ENCODE results near the gene PDZRN3.

Gene PDZRN3

GRCh38 chr3:73379465-73379864 is 245.3 kb downstream of the PDZRN3 start:
- no peak for DNase-seq

DNA sequence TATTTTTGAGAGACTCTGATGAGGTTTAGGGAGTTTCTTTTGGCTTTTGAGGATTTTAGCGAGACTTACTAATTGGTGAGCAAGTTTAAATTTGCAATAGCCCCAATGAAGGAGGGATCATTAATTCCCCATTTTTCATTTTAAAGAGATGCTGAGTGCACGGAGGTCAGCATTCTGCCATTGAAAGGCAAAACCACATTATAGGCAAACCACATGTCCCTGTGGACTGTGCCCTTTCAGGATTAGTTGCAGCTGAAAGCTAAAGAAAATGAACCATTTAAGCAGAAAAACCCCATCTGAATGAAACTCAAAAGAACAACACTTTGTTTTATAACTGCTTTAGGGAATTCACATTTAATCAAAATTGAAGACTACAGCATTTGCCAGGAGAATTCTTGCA is 246.5 kb downstream of the PDZRN3 start:
- no peak for DNase-seq

DNA sequence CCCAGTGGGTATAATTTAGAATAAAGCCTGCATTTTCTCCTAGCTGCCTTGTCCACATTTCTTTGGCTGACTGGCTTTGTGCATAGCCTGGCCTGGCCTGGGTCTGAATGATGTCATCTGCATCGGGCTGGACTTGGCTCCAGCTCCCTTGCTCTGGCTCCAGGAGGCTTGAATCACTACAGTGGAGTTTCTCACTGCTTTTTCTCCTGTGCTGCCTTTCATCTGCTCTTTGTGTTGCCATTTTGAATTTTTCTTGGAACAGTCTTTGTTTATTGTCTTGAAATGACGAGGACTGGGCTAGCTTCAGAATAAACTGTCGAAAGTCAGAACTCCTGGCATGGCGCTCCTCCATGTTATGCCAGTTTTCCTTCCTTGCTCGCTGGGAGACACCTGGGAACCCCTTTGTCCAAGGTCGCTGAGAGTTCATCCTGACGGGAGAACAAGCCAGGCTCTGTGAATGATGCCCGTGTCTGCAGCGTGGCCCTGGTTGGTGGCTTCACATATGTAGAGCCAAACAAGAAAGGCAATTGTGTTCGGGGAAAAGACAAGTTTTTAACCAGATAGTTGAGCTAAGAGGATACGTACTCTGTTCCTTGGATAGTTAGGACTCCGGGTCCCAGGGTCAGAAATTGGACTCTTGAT is 258.9 kb downstream of the PDZRN3 start:
- DNase-seq, result no peak

GRCh38 chr3:73364517-73364916 is 260.2 kb downstream of the PDZRN3 start:
- DNase-seq, result no peak

- no peak for DNase-seq
Observed at GRCh38 chr3:73363093-73363492, 261.6 kb downstream of the PDZRN3 start.

- no peak for DNase-seq
Observed at GRCh38 chr3:73361591-73361990, 263.1 kb downstream of the PDZRN3 start.

DNA sequence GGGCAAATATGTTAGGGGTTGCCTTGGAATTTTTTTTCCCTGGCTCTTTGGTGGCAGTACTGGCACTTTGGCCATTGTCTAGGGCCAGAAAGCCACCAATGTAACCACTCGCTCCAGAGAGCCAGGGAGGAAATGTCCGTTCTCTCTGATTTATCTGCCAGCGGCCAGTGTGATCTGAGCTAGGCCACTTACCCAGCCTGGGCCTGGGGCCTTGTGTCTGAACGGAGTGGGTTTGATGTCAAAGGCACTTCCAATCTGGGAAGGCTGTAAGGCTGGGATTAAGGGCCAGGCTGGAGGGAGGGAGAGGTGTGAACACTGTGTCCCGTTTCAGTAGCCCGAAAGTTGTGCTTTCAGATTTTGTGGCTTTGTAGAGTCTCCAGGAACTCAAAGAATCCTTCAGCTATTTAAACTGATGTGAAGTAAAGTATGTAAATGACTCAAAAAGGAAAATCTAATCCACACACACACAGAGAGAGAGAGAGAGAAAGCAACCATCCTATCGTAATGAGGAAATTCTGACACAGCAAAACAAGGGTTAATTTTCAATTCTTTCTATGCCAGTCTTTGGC is 271.0 kb downstream of the PDZRN3 start:
- DNase-seq, result no peak

DNA sequence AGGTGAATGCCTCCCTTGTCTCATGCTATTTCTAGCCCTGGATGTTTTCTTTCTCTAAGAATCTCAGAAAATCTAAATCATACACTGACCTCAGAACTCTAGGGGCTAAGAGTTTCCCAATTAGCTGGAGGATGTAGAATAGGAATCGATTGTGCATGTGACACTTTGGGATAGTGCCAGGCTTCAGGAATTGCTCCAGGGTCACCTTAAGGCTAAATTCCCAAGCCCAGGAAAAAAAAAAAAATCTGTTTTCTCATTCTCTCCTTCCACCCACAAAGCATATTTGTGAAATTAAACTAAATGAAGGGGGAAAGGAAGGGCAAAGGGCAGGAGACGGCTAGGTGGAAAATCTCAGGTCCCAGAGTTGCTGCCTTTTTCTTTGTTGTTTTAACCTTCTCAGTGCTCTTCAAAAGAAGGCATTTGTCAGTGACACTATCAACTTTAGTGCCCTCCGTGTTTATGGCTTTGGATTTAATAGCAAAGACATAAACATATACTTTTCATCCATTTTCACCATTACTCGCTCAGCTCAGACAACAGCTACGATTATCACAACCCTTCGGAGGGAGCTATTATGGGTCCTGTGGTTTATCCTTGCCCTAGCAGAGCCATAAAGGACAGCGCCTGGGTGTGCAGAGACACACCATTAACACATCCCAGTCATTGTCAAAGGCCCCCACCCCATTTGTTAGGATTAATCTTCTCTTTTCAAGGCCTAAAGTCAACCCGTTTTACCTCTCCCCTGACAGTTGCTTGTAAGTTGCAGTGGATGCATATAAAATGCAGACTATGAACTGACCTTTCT is 271.7 kb downstream of the PDZRN3 start:
- DNase-seq, result no peak

DNA sequence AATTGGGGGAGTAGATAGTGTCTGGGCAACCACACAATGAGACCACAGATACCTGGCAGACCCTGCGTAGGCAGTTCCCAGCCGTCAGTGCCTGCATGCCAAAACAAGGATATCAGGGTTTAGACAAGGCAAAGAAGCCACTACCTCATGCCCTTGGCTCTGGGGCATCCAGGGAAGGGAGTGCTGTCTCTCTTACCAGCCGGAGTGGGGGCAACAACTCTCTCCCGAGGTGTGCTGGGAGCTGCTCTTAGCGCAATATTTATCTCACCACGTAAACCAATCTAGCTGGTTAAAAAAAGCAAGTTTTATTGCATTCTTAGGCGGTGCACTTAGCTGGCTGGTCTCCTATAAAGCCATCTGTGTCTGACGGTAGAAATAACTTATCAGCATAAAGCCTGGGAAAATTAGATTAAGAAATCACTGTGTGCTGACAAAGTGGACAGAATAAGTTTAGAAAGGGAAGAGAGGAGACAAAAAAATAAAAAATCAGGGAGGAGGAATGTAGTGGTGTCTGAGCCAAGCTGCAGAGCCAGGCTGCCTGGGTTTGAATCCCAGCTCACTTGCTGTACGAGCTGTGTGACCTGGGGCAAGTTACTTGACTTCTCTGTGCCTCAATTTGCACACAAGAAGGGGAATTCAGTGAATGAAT is 273.2 kb downstream of the PDZRN3 start:
- no peak for DNase-seq

DNA sequence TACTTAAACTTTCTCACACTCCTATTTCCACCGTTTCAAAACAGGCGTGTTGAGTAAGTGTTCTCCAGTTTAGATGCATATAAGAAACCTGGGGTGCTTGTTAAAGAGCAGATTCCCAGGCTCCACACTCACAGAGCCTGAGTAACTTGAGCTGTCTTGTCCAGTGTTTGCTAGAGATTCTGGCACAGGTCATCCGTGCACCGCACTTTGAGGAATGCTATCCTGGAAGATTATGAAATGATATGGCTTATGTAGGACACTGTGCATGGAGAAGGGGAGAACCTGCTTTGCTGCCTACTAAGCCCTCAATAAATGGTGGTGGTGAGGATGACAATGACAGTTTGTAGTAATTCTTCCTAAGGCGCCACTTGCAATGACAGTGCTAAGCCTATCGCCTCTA is 273.7 kb downstream of the PDZRN3 start:
- DNase-seq, result no peak

GRCh38 chr3:73349657-73350056 is 275.1 kb downstream of the PDZRN3 start:
- no peak for DNase-seq

DNA sequence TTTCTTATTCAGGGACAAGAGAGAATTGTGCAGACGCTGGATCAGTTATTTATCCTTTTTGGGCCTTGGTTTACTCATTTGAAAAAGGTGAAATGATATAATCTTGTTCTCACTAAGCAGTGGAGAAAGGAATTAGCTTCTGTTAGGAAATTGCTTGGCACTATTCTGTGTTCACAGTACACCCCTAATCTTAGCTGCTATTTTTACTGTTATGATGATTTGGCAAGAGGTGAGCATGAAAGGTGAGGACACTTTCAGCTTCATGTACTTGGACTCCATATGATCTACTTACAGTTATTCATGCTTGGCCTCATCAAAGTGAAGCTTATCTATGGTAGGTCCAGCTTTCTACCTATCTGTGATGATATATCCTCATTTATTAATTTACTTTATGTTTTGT is 282.7 kb downstream of the PDZRN3 start:
- DNase-seq, result no peak

GRCh38 chr3:73341272-73341935 is 283.3 kb downstream of the PDZRN3 start:
- DNase-seq, result no peak

GRCh38 chr3:73332558-73332957 is 292.2 kb downstream of the PDZRN3 start:
- DNase-seq, result no peak

All from cortex of kidney (tissue), 1 donor.